DOHH2 (cell line): ENCODE data around the gene IRX4.

Experiments
- CTCF ChIP-seq: fragments of 200-600 bp; sonication (generic); IDR thresholded peaks from one replicate; pipeline ENCODE4 v1.5.1; 2014; ENCODE audit warnings: antibody characterized with exemption, mild to moderate bottlenecking, low read depth, low read length; ENCODE audit not compliant: poor library complexity, severe bottlenecking
- EZH2phosphoT487 ChIP-seq: fragments of 200-600 bp; sonication (generic); IDR thresholded peaks from 2 replicates; pipeline ENCODE4 v1.6.1; 2017; ENCODE audit warnings: borderline replicate concordance, mild to moderate bottlenecking, antibody characterized with exemption, low read length, moderate library complexity, mixed read lengths

GRCh38 chr5:1833264-1834021 is 49.3 kb downstream of the IRX4 start:
- no peak for TF ChIP-seq CTCF
- no peak for TF ChIP-seq EZH2phosphoT487
